DND-41 (cell line): Measurements from ENCODE around the gene LEFTY2.

ENCODE experiments used
- ATAC-seq: fragments of 200-7000 bp; cut with Tn5 transposase; 3 replicates; pipeline ENCODE4 v1.9.1; 2021; ENCODE audit warnings: low read depth; ENCODE audit not compliant: insufficient read depth
- DNase-seq: peaks from one replicate; pipeline ENCODE4 v3.0.0-alpha.2; 2020
- H2AFZ ChIP-seq: 2 replicates; pipeline ENCODE4 v1.6.0; 2012; ENCODE audit warnings: low read depth, low read length
- H3K27ac ChIP-seq: 2 replicates; pipeline ENCODE4 v1.5.1; 2012; ENCODE audit warnings: low read length, inconsistent platforms
- H3K27me3 ChIP-seq: fragments of 200-600 bp; sonication (generic); 2 replicates; pipeline ENCODE4 v1.6.0; 2012; ENCODE audit warnings: low read length, mild to moderate bottlenecking, inconsistent platforms; ENCODE audit not compliant: insufficient read depth, poor library complexity
- H3K36me3 ChIP-seq: 2 replicates; pipeline ENCODE4 v1.5.1; 2012; ENCODE audit warnings: low read length, inconsistent platforms; ENCODE audit not compliant: insufficient read depth
- H3K4me1 ChIP-seq: 2 replicates; pipeline ENCODE4 v1.5.1; 2012; ENCODE audit warnings: mild to moderate bottlenecking, low read length; ENCODE audit not compliant: insufficient read depth
- H3K4me2 ChIP-seq: 2 replicates; pipeline ENCODE4 v1.6.0; 2012; ENCODE audit warnings: mild to moderate bottlenecking, moderate library complexity, low read length, inconsistent platforms; ENCODE audit not compliant: insufficient read depth
- H3K4me3 ChIP-seq, 2 experiments: fragments of 200-600 bp in 1 of 2; shearing (Covaris generic) in 1 of 2; 2 replicates each; pipeline ENCODE4 v1.5.1; 2012 to 2016; ENCODE audit warnings: inconsistent platforms in 2 of 2, low read length in 2 of 2, mild to moderate bottlenecking in 2 of 2, low read depth in 1 of 2, moderate library complexity in 1 of 2
- H3K79me2 ChIP-seq: 2 replicates; pipeline ENCODE4 v1.6.0; 2012; ENCODE audit warnings: low read length, inconsistent platforms; ENCODE audit not compliant: insufficient read depth
- H3K9ac ChIP-seq: 2 replicates; pipeline ENCODE4 v1.6.0; 2012; ENCODE audit warnings: low read depth, mild to moderate bottlenecking, inconsistent platforms, low read length, moderate library complexity
- H3K9me3 ChIP-seq: 2 replicates; pipeline ENCODE4 v1.5.1; 2012; ENCODE audit warnings: low read length, moderate library complexity, mild to moderate bottlenecking, inconsistent platforms; ENCODE audit not compliant: insufficient read depth, severe bottlenecking
- H4K20me1 ChIP-seq: 2 replicates; pipeline ENCODE4 v1.6.0; 2012; ENCODE audit warnings: low read length; ENCODE audit not compliant: insufficient read depth
- EZH2 ChIP-seq: IDR thresholded peaks from 3 replicates; pipeline ENCODE4 v1.6.1; 2012; ENCODE audit warnings: borderline replicate concordance, low read depth, mild to moderate bottlenecking, moderate library complexity, low read length, inconsistent platforms; ENCODE audit not compliant: severe bottlenecking
- TF ChIP-seq, protein P1 (sequence below): IDR thresholded peaks from 2 replicates; pipeline ENCODE4 v1.5.1; 2012; ENCODE audit warnings: borderline replicate concordance, low read length, moderate library complexity, mild to moderate bottlenecking; ENCODE audit not compliant: poor library complexity, severe bottlenecking; ENCODE audit errors: extremely low read depth

Gene LEFTY2

DNA sequence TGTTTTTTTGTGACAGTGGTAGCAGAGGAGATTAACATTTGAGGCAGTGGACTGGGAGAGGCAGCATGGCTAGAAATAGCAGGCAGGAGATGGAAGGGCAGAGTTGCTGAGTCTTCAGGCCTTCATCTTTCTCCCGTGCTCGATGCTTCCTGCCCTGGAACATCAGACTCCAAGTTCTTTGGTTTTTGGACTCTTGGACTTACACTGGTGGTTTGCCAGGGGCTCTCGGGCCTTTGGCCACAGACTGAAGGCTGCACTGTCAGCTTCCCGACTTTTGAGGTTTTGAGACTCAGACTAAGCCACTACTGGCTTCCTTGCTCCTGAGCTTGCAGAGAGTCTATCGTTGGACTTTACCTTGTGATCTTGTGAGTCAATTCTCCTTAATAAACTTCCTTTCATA lies 24.2 kb upstream of the LEFTY2 start:
- no peak overlapping the region for H3K27ac ChIP-seq
- no peak overlapping the region for H2AFZ ChIP-seq

DNA sequence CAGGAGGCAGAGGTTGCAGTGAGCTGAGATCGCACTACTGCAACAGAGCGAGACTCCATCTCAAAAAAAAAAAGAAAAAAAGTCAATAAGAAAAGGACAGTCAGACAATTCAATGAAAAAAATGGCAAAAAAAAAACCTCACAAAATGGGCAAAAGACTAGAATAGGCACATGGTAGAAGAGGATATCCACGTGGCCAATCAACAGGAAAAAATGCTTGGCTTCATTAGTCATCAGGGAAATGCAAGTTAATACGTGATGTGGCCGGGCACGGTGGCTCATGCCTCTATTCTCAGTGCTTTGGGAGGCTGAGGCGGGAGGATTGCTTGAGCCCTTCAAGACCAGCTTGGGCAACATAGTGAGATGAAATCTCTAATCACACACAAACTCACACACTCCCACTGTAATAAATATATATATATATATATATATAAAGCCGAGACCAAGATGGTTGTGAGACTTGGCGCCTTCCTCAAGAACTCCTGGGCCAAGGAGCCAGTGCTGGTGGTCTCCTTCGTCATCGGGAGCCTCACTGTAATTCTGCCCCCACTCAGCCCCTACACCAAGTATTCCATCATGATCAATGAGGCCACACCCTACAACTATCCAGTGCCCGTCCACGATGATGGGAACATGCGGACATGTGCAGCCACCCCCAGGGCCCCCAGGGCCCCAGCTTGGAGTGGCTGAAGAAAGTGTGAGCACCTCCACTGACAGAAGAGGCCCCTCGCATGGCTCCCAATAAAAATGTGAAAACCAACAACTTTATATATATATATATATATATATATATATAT lies 22.9 kb upstream of the LEFTY2 start:
- DNase-seq: no peak
- H3K4me1 ChIP-seq: no peaks in the 10 kb centered on the region
- no peaks in the 10 kb centered on the region for H3K27me3 ChIP-seq
- H3K4me2 ChIP-seq: no peak overlapping the region
- H3K9me3 ChIP-seq: no peaks in the 10 kb centered on the region
- H3K79me2 ChIP-seq: no peaks in the 10 kb centered on the region
- no peak overlapping the region for H2AFZ ChIP-seq
- TF ChIP-seq EZH2: no peak
- TF ChIP-seq, protein P1, sequence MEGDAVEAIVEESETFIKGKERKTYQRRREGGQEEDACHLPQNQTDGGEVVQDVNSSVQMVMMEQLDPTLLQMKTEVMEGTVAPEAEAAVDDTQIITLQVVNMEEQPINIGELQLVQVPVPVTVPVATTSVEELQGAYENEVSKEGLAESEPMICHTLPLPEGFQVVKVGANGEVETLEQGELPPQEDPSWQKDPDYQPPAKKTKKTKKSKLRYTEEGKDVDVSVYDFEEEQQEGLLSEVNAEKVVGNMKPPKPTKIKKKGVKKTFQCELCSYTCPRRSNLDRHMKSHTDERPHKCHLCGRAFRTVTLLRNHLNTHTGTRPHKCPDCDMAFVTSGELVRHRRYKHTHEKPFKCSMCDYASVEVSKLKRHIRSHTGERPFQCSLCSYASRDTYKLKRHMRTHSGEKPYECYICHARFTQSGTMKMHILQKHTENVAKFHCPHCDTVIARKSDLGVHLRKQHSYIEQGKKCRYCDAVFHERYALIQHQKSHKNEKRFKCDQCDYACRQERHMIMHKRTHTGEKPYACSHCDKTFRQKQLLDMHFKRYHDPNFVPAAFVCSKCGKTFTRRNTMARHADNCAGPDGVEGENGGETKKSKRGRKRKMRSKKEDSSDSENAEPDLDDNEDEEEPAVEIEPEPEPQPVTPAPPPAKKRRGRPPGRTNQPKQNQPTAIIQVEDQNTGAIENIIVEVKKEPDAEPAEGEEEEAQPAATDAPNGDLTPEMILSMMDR: no peak
- H3K36me3 ChIP-seq: no peaks in the 10 kb centered on the region
- H3K27ac ChIP-seq: no peak overlapping the region
- no peak overlapping the region for H3K9ac ChIP-seq
- no peaks in the 10 kb centered on the region for H4K20me1 ChIP-seq
- no peak overlapping the region for H3K4me3 ChIP-seq
- ATAC-seq: no peak

More for the DNA sequence above, 24.2 kb upstream of the LEFTY2 start:
- H3K79me2 ChIP-seq: no peaks in the 10 kb centered on the region
- no peak overlapping the region for H3K9ac ChIP-seq
- no peaks in the 10 kb centered on the region for H3K4me1 ChIP-seq
- H3K4me2 ChIP-seq: no peak overlapping the region
- no peaks in the 10 kb centered on the region for H3K9me3 ChIP-seq
- H3K36me3 ChIP-seq: no peaks in the 10 kb centered on the region
- TF ChIP-seq, protein P1: no peak
- no peak for TF ChIP-seq EZH2
- no peaks in the 10 kb centered on the region for H4K20me1 ChIP-seq
- H3K4me3 ChIP-seq: no peak overlapping the region
- DNase-seq (no peak), ATAC-seq (no peak; the same call in 2 of the 3 replicates)
- no peaks in the 10 kb centered on the region for H3K27me3 ChIP-seq

DNA sequence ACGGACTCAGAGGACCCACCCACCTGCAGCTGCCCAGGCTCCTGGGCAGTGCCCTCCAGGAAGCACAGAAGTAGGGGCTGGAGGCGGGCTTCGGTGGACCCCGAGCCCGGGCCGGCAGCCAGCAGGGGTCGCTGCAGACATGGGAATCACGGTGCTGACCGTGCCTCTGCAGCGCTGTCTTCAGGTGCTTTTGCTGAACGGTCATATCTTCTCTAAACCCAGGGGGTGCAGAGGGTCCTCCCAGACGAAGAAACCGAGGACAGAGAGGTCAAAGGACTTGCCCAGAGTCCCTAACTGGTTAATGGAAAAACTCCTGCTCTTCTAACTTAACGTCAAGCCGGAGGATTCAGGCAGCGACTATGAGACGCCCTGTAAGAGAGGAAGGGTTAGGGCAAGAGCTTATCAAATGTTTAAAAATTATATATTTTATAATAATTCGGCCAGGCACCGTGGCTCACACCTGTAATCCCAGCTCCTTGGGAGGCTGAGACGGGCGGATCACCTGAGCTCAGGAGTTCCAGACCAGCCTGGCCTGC lies 21.5 kb upstream of the LEFTY2 start:
- Histone ChIP-seq H3K27me3 (no peaks in the 10 kb centered on the region), H3K79me2 (no peaks in the 10 kb centered on the region), H2AFZ (no peak overlapping the region), H3K4me3 (no peak overlapping the region), H3K9me3 (no peaks in the 10 kb centered on the region), H3K4me1 (no peaks in the 10 kb centered on the region), H3K9ac (no peak overlapping the region), H3K4me2 (no peak overlapping the region), H3K36me3 (no peaks in the 10 kb centered on the region), H4K20me1 (no peaks in the 10 kb centered on the region), H3K27ac (no peak overlapping the region)
- ATAC-seq (peak; percentile 70), DNase-seq (peak; percentile 37)
- TF ChIP-seq, protein P1: peak; percentile 65
- no peak for TF ChIP-seq EZH2
